GM21515 (cell line): Measurements from ENCODE around the gene PIGM.

Experiments used
- ATAC-seq: cut with Tn5 transposase; IDR thresholded peaks from one replicate; pipeline ENCODE4 v1.9.1; 2021; ENCODE audit not compliant: unreplicated experiment

PIGM gene

DNA sequence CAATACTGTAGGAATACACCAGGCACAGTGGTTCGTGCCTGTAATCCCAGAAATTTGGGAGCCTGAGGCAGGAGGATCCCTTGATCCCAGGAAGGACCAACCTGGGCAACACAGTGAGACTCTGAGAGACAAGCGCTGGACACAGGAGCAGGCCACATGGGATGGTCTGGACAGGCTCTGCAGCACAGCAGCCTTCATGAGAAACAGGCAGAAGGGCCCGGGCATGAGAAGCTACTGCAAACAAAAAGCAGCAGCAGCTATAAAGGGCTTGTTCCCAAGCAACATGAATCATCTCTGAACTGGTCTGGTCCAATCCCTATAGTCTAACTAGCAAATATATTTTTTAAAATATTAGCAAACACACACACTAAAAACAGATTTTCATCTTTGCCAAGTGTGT, 42.2 kb downstream of the PIGM start:
- no peak for ATAC-seq

DNA sequence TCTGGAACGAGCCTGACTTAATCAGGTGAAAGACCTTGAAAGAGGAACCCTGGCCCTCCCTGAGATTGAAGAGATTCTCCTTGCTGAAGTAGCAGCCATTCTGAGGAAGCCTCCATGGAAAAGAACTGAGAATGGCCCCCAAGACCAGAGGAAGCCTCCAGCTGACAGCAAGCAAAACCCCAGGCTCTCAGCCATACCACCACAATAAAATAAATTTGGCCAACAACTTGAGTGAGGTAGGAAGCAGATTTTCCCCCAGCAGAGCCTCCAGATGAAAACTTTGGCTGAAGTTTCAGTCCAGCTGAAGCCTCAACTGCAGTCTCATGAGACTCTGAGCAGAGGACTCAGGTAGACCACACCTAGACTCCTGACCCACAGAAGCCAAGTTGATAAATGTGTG, 43.8 kb downstream of the PIGM start:
- no peak for ATAC-seq

DNA sequence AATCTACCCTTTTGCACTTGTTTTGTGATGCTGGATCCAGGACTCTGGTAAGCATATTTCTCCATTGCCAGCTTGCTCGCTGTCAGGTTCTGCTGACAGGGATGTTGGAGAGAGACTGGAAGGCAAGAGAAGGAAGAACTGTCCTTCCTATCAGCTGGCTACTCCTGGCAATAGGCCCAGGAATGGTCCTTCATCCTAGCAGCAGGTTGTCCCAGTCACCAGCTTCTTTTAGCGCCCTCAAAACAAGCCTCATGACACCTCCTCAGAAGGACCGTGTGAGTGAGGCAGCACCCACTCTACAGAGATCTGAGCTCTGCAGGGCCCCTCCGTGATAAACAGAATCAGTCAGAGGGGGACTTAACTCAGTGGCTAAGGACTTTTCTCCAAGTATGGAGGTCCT, 44.6 kb downstream of the PIGM start:
- no peak for ATAC-seq

DNA sequence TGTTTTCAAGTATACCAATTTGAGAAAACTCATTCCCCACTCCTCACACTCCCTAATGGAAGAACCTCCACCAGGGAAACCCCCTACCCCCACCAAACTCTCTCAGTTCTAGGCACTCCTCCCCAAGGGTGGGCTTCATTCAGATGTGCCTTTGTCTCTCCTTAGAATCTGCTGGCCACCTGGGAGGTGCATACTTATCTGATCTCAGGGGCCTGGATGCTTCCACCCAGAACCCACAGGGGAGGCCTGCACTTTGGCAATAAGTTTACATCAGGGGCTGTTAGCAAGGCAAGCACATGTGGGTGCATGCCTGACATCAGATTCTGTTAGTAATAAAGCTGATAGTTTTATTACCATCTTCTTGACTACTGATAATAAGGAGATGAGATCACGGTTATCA, 45.3 kb downstream of the PIGM start:
- ATAC-seq = no peak

DNA sequence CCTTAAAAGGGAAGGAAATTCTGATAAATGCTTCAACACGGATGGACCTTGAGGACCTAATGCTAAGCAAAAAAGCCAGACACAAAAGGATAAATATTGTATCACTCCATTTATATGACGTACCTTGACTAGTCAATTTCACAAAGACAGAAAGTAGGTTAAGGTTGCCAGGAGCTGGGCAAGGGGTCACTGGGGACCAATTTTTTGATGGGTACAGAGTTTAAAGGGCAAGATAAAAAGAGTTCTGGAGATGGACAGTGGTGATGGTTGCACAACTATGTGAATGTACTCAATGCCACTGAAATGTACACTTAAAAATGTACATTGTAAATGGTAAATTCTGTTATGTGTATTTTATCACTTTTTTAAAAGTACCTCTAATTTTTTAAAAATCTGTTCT, 45.7 kb downstream of the PIGM start:
- ATAC-seq = no peak

DNA sequence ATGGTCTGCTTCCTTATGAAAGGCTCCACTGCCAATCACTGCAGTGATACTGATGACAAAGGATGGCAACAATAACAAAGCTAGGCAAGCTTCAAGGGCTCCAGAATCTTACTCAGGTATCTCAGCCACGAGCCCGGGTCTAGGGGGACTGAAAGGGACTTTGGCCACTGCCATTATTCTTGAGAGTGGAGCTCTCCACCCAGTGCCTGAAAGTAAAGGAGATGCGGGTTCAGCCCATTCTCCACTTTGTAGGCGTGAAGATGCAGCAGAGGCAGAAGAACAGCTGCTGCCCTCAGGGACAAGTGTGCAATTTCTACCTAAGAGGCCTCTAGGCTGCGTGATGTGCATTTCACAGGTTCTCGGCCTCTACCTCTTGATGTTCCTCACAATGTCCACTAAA, 46.3 kb downstream of the PIGM start:
- ATAC-seq = no peak

DNA sequence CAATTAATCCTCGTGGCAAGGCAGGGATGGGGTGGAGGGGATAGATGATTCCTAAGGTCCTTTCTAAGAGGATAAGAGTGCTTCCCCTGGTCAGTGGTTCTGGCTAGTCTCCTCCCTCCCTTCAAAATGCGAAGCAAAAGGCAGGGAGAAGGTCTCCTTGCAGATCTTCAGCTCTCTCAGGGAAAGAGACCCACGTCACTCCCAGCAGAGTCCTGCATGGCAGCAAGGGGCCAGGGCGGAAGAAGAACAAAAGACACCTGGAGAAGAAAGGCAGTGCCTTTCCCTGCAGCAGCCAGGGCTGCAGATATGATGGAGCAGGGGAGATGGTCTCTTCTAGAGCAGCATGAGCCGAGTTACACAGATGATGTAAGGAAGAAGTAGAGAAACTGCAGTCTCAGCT, 48.1 kb downstream of the PIGM start:
- ATAC-seq = no peak

DNA sequence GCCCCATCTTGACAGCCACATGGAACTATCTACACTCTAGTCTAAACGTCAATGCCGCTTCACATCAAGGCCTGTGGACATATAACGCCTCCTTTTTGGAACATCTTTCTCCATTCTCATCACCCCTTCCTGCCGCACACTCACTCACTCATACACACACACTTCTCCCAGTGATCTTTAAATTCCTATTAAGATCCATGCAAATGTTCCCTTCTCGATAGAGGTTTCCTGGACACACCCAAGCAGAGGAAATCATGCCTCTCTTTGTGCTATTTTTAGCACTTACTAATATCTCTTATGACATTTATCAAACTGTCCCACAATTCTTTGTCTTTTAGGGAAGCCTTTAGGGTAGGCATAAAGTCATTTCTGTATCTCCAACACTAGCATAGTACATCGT, 49.5 kb downstream of the PIGM start:
- no peak for ATAC-seq

DNA sequence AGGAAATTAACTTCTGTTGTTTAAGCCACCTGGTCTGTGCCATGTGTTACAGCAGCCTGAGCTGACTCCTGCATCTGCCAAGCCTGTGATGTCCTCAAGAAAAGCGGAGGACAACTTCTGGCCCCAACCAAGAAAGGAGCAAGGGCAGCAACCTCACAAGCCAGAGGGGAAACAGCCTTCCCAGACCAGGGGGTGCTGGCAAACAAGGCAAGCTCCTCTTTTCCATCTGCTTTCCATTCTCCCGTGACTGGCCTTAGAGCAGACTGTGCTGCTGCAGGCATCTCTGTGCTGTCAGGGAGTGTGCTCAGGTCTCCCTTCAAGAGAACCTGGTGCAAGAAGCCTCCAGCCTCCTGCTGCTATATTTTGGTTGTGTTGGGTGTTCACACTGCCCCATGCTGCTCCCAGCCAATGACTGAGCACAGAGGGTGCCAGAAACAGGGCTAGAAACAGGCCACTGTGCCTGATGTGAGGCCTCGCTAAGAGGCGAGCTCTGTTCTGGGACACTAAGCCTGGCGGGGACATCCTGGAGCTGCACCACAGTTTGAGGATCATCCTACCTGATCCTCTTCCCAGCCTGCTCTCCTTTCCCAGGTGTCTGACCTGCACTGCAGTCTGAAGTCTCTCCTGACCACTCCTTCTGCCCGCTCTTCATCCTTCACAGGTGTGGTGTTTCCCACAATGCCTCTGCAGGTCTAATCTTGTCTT, 50.3 kb downstream of the PIGM start:
- no peak for ATAC-seq

DNA sequence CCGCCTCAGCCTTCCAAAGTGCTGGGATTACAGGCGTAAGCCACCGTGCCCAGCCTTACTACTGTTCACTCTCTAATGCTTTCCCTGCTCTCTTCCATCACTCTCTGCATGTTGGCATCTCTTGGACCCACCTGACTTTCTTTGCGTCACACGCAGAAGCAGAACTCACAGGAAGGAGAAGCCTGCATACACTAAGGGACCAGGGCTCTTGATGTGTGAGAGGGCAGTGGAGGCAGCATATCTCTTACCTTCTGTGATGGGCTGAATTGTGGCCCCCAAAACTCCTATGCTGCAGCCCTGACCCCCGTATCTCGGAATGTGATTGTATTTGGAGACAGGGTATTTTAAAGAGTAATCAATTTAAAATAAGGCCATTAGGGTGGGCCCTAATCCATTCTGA, 51.0 kb downstream of the PIGM start:
- no peak for ATAC-seq

DNA sequence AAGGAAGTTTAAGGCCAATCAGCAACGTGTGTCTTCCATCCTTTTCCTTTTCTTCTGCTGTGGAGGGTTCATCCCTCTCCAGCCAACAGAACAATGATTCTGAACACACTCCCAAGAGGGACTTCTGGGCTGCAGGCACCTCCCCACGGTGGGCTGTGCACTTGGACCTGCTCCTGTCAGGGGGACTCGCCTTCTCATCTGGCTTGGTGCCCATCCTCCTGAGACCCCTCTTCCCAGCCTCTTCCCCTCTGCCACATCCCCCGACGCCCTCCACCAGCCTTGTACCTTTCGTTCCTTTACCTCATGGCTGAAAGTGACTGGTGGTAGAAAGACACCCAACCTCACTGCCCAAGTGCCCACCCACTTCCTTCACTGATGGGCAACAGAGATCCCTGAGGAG, 51.7 kb downstream of the PIGM start:
- ATAC-seq = no peak

DNA sequence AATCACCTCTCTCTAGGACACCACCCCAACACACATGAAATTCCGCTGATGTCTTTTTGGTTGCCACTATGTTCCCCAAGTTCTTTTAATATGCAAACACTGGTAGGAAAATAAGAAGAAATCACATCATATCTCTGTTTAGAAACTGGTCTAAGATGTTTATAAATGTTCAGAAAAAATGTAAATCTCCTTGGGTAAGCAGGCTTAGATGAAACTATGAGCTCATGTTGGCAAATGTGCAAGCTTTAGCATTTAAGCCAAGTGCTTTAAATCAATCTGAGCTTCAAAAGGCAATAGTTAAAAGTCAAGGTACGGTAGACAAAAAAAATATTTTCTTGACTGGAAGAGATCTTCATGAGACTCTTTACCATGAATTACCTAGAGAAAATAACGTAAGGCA, 52.5 kb downstream of the PIGM start:
- no peak for ATAC-seq

DNA sequence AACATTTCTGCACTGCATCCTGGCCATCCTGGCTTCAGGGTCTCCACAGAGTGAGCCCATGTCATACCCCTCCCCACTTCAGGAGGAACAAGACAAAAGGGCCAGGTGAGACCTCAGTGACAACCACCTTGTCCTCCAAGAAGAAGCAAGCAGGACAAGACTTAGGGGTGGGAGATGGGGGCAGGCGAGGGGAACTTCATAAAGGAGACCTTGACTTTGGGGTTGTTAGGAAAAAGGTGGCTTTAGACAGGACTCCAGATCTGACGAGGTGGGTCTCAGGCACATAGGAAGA, 53.7 kb downstream of the PIGM start:
- no peak for ATAC-seq

DNA sequence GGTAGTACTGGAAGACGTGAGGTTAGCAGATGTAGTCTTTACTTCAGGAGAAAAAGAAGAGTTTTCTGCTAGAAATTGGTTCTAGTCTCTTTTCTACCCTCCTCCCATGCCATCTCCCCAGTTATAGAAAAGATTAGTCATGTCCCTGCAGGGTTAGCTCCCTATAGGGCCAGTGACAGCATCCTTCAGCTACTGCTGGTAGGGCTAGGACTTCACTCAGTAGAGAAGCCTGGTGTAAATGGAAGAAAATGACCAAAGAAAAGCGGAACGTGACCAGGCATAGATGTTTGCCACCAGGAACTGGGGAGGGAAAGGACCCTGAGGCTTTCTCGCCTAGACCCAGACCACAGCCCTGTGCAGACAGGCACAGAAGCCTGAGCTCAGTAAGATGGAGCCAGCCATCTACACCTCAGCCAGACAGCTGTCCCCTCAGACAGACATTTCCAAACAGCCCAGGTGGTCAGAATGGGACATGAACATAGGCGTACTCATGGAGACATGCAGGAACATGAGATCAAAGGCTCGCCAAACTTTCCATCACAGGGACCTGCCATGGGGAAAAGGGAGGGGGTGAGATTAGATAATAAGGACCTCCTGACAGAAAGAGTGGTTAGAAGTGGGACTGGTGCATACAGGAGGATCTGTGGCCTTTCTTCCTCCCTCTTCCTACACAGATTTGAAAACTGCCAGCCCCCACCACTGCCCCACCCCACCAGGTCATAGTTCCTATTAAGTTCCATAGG, 54.3 kb downstream of the PIGM start:
- no peak for ATAC-seq
